HG02571 (cell line): ENCODE measurements around the gene MICALL1.
"Not testable (repeated sequence)": the region's sequence is repeated elsewhere in the genome, so short reads cannot be mapped to it uniquely, and the experiment has no call there.

Source experiments
- ATAC-seq: cut with Tn5 transposase; IDR thresholded peaks from one replicate; pipeline ENCODE4 v1.9.1; 2021; ENCODE audit warnings: mild to moderate bottlenecking, moderate library complexity; ENCODE audit not compliant: unreplicated experiment

The MICALL1 gene

DNA sequence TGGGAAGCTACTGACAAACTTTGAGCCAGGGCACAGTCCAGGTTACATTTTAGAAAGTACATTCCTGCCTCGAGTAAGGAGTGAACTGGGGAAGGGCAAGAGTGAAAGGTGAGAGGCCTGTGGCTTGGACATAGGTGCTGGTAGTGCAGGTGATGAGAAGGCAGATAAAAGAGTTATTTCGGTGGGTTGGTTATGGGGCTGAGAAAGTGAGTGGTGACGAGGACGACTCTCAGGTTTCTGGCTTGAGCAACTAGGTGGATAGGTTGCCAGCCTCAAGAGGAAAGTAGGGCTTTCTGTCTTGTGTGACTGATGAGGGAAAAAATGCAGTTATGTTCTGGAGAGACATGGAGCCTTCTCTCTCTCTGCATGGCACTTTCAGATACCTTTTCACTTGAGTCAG is 51.1 kb downstream of the MICALL1 start:
- no peak for ATAC-seq

DNA sequence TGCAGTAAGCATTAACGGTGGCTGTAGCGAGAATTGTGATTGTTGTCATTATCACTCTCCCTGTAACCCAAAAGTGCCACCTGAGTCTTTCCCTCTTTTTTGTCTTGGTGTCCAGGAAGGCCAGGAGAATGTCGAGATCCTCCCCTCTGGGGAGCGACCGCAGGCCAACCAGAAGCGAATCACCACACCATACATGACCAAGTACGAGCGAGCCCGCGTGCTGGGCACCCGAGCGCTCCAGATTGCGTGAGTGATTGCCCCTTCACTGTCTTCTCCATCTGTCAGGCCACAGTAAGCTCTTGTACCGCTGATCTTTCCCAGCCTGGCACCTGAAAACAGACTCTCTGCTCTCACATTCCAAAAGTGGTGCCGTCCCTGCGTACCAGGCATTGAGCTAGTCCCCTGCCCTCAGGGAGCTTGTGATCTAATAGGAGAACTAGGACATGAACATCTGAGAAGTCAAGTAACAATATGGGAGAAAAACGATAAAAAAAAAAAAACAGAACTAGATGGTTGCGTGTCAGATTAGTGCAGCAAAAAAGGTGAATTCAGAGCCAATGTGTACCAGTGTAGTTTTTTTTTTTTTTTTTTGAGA is 53.2 kb downstream of the MICALL1 start:
- no peak for ATAC-seq

DNA sequence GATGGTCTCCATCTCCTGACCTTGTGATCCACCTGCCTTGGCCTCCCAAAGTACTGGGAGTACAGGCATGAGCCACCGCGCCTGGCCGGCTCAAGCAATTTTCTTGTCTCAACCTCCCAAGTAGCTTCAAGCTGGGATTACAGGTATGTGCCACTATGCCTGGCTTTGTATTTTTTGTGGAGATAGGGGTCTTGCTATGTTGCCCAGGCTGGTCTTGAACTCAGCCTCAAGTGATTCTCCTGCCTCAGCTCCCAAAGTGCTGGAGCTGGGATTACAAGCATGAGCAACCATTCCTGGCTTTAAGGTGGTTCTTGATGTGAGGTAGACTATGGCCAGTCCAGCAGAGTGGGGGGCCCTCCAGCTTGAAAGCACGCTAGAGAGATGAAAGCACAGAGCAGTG is 55.0 kb downstream of the MICALL1 start:
- no peak for ATAC-seq

DNA sequence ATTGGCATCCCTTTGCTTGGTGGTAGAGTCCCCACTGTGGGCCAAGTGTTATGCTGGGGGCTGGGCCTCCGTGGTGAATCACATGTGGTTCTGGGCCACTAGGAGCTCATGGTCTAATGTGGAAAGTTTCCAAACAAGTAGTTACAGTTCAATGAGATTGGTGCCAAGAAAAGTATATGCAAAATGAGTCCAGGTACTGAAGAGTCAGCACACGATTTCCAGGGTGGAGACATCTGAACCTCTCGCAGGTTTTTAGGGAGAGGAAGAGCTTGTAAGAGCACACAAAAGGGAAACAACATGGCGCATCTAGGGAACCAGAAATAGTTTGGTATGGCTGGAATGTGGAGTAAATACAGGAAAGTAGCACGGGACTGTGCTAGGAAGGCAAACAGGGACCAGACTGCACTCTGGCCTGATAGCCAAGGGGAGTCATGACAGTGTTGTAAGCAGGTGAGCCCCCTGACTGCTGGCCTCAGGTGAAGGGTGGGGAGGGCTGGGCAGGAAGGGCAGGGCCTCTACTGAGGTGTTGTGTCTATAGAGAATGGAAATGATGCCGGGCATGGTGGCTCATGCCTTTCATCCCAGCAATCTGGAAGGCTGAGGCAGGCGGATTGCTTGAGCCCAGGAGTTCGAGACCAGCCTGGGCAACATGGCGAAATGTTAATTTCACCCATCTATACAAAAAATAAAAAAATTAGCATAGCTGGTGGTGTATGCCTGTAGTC is 60.0 kb downstream of the MICALL1 start:
- ATAC-seq: no peak

DNA sequence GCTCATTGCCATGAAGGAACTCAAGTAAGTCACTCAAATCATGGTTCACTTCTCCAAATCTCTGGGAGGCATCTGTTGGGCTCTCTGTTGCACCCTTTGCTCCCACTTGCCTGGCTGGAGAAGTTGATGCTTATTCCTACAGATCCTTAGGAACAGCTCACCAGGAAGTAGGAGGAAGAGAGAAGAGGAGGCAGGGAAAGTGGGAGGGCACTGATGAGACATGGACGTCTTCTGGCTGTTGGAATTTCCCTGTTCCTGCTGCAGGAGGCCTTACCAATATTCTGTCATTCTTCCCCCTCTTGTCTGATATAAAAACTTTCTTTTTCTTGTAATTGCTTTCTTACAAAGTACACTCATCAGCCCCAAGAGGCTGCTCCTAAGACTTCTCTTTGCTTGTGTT is 61.0 kb downstream of the MICALL1 start:
- ATAC-seq: no peak

DNA sequence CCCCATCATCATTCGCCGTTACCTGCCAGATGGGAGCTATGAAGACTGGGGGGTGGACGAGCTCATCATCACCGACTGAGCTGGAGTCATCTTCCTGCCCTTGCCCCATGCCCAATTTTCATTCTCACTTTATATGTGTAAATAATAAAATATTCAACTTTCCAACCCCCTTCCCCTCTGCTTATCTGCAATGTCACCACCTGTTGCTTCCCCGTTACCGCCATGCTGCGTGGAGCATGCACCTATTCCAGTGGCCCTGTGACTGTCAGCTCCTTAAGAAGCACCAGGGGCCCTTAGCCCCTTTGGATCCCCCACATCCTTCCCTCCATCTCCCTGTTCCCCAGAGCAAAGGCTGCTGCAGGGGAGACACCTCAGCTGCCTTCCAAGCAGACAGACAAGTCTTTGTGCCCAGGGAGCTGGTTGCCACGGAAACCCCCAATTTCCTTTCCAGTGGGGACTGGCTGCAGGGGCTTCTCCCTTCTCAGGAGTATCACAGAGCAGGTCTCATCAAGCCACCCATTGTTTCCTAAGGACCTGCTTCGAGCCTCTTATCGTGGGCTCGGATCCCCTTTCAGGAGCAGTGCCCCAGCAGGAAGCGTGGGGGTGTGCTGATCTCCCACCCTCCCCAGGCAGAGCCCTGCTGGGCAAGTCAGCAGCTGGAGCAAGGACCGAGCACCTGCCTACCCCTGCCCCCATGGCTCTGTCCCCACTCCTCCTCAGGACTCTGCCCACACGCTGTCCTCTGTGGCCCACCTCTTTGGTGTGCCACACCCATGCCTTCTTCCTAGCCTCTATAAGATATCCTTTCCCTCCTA is 61.7 kb downstream of the MICALL1 start:
- ATAC-seq: no peak

DNA sequence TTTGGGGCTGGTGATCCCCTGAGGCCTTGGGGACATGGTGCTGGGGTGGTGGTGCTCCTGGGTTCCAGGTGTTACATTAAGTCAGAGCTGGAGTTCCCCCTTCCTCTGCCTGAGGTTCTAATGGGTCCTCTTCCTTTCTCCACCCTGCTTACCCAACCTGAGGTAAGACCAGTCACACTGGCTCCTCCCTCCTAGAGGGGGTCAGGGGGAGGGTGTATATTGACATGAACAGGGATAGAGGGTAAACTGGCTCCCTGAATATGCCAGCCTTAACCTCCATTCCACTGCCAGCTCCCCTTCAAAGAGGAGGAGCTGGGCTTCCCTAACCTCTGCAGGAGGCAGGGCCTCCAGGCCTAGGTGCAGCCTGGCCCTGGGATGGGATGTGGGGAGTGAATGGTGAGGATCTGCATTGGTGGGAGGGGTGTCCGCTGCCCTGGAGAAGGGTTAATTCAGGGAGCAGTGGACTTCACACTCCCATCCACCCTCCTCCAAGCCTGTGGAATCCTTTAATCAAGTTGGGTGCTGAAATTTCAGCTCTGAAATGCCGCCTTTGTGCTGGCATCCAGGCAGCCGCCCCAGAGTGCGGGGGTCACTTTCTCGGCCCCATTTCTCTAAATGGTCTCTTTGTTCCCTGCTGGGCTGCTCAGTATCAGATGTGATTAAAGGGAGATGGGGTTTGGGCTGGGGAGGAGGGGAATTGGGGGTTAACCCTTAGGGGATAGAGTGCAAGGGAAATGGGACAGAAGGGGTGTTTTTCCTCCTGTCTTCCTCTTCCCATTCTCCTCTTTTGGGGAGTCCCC is 62.6 kb downstream of the MICALL1 start:
- no peak for ATAC-seq

DNA sequence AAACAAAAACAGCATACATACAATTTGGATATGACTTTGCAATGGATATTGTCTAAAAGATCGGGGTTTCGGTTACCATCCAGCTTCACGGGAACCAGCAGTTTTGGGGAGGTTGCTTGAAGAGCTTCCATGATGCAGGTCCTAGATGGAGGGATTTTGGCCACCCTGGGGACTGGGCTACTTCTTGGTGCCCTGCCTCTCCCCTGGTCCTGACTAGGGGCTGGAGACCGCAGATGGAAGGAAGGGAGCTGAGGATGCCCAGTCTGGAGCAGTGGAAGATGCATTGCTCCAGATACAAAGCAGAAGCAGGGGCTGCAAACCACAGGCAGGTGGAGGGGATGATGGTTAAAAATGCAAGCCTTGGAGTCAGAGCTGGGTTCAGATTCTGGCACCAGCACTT is 64.8 kb downstream of the MICALL1 start:
- no peak for ATAC-seq

DNA sequence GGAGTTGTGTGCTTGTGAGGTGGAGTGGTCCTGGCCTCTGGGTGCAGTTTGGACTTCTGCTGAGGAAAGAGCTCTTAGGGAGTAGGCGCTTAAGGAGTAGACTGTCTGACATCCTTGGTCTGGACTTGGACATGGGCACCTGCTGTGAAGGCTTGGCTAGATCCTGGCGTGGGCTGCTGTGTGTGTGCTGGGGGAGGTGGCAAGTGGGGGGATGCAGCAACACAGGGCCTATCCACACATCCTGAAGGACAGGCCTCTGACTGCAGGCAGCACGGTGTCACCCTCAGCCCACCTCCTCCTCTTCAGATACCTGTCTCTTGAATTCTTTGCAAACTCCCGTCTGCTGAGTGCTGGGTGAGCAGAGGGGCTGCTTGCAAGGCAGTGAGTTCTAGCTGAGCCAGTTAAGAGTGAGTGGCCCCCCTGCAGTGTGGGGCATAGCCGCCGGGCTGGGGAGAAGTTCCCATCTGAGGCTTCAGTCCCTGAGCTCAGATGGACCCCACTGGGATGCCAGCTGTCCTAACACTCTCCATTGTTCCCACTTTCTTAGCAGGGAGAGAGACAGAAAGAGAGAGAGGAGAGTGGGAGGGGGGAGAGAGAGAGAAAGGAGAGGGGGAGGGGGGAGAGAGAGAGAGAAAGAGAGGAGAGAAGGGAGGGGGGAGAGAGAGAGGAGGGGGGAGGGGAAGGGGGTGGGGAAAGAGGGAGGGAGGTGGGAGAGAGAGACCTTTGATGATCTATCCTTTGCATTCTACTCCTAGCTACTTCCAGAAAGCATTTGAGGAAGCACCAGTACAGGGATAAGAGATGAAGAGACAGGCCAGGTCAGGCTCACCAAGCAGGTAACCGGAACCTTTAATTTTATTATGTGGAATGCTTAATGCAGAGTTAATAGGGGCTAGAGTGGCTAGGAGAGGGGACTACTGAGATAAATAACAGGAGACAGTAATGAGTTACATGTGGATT is 65.7 kb downstream of the MICALL1 start:
- no peak for ATAC-seq

DNA sequence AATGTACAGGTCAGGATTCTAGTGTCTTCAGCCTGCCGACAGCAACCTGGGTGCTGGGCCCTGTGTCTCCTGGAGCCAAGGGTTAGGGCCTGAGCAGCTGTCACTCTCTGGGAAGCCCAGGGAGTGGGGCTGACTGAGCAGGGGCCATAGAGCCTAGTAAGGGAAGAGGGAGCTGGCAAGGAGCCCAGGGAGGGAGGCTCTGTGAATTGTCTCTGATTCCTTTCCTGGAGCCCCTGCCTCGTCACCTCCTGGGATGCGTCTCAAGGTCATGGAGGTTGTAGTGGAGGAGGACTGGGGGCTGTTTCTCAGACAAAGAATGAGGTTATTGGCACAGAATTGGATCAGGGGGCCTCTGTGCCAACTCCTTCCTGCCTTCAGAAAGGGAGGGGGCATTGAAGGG is 66.4 kb downstream of the MICALL1 start:
- ATAC-seq: no peak

DNA sequence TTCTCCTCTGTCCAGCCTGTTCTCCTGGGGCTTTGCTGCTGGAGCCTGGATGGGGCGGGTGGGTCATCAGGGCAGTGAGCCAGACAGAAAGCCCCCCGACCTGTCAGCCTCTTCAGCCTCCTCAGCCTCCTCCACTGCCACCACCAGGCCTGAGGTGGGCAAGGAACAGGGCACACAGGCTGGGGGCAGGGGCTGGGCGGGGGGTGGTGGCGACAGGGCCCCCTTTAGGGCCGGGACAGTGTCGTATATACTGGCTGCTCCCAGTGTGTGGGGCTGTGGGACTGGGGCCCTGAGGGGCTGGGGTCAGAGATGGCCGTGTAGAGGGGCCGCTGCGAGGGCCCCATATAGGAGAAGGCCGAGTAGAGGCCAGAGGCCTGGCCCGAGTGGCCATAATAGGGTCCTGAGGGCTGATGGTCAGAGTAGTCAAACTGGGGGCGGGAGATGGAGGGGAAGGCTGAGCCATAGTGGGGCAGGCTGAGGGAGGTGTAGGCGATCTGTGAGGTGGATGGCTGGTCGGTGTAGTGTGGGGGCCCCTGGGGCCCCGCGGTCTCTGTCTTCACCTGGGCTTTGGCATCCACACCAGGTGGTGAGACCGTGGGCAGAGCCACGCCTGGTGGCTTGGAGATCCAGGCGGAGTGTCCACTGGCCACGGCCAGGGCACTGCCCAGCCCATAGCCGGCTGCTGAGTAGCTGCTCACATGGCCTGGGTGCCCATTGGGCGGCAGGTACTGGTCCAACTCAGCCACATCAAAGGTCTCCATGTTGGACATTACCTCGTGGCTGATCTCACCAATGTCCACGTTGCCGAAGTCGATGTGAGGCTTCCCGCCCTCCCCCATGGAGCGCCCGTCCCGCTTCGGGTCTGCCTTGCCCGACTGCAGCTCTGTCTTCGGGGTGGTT is 67.4 kb downstream of the MICALL1 start:
- ATAC-seq: no peak

DNA sequence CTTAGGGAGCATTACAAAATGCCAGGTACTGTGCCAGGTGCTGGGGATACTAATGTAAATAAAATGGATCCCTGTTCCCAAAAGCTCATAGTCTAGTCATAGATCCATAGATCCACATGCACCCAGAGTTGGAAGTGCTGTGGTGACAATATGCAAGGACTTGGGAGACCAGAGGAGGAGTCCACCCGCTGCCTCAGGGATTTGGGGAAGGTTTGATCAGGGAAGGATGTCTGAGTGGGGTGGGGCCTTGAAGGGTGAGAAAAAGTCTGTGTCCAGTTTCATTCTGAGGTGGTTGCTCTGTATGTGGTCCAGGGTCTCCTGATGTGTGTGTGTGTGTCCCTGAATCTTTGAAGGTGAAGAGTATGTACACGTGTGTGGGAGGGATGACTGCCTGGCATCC is 69.1 kb downstream of the MICALL1 start:
- no peak for ATAC-seq

DNA sequence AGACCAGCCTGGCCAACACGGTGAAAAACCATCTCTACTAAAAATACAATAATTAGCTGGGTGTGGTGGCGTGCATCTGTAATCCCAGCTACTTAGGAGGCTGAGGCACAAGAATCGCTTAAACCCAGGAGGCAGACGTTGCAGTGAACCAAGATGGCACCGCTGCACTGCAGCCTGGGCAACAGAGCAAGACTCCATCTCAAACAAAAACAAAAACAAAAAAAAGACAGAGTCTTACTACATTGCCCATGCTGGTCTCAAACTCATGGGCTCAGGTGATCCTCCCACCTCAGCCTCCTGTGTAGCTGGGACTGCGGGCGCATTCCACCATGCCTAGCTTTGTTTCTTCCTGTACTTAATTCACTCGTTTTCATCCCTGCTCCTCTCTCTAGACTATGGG is 69.9 kb downstream of the MICALL1 start:
- ATAC-seq: not testable (repeated sequence)

DNA sequence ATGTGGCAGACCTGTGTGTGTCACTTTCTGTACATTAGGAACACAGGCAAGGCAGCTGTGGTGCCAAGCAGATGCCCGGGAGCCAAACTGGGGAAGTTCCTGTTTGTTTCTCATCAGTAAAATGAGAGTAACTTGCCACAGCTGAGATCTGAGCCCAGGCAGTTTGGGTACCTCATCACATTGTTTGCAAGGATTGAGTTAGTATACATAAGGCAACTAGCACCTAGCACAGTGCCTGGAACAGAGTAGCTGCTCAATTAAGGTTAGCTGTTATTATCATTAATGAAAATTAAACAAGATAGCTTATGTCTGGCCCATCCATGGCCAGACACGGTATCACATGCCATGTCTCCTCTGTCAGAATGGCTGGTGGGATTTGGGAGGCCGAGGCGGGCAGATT is 70.5 kb downstream of the MICALL1 start:
- ATAC-seq: no peak

DNA sequence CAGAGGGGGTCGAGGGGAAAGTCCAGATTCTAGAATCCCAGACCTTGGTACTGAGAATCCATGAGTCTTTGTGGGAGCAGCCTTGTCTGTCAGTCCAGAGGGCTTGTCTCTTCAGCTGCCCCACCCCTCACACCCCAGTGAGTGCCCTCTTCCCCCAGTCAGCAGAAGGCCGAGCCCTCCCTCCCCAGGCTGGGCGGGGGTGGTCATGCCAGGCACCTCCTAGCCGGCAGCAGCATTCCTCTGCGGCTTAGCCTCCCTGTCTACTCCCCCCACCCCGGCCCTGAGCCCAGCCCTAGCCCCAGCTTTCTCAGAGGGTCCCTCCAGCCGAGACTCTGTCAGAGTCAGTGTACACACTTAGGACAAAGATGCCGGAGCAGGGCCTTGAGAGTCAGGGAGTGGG is 73.7 kb downstream of the MICALL1 start:
- ATAC-seq: no peak

DNA sequence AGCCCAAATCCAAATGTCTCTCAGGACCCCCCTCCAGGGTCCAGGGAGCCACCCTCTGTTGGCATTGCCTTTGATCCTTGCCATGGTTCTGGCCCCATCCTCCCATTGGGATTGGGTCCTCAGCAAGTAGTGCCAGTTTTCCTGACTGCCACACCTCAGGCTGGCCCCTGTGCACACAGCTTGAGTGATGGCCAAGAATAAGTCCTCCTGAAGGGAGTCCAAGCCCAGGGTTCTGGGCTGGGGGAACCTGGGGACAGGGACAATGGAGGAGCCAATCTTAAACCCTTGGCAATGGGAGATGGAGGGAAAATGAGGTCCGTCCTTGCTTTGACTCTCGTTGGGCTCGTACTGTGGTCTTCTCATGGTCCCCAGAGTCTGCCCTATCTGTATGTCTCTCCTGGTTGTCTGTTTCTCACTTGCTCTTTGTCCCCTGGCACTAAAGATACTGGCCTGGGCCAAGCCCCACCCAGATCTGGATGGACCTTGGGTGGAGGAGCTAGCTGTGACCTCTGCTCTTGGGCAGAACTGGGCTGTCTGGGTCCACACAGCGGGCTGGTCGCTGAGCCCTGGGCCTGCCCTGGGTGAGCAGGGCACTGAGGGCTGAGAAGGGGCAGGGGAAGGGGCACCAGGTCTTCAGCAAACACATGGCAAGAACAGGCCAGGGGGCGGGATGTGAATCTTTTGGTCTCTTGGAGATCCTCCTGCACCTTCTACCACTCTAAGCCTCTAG is 75.3 kb downstream of the MICALL1 start:
- ATAC-seq: no peak

DNA sequence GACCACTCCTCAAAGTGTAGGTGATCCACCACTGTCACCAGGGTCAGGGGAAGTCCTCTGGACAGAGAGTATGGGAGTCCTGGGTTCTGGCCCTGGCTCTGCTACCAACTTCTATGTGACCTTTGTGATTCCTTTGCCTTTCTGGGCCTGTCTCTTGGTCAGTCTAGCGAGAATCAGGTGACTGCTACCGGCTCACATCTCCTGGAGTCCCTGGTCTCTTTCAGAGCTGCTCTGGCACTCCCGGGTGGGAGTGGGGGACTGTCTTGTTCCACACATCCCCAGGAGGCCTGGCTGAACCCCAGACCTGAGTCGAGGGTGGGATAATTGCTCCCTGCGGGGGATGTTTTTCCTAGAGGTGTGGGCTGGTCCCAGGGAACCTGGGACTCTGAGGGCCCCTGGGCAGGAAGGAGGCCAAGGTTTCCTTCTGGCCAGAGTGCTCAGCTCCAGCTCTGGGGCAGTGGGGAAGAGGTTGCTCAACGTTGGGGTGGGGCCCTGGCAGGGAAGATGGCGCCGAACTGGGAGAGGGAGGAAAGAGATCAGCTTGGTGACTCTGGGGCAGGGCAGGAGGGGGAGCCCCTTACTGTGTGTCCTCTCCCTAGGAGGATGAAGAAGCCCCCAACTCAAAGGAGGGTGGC is 76.2 kb downstream of the MICALL1 start:
- ATAC-seq: no peak
